ENCODE measurements around the gene TCF15. TPM values are rescaled to one million over a fixed set of nuclear protein-coding genes. Genes with fewer than 3 reads are reported as not detected.

Gene TCF15
- polyA plus RNA-seq, 2 of the 4 experiments (the other 2 are of a cell fraction): not detected

DNA sequence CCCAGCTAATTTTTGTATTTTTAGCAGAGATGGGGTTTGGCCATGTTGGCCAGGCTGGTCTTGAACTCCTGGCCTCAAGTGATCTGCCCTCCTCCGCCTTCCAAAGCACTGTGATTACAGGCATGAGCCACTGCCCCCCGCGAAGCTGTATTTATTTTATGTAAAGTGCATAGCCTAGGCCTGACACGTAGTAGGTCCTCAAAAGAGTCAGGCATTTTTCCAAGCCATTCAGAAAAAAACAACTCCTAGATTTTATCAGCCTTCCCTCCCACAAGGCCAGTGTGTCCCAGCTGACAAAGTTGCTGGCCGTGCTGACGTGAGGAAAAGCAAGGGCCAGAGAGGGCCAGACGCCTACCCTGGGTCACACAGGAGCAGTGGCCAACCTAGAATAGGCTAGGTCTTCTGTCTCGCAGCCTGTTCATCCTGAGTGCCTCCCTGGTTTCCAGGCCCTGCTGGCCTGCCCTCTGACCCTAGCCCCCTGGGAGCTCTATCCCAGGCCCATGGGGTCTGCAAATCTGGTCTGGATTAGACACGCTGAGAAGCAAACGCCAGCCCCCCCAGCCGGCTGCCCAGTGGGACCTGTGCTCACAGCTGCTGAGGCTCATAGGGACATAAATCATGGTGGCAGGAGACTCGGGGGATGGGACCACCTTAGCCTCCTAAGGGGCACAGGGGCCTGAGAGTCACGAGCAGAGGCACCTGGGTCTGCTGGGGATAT lies 11.8 kb downstream of the TCF15 start:
- FAIRE-seq: no peak
- WGBS (ENCODE audit: missing lambda C conversion rate): 75% methylated on average over 11 of the region's 13 CpGs
- Histone ChIP-seq H3K9me3 (no peaks in the 10 kb centered on the region), H3K4me1 (no peaks in the 10 kb centered on the region), H3K4me3 (no peak overlapping the region), H3K4me2 (no peak overlapping the region), H3K27ac (no peak overlapping the region)
- CTCF ChIA-PET: interaction anchor here (1.4 to 1.9 kb wide), 2 partner anchors 13 to 47 kb away, joined by 7 to 9 read pairs; no protein-coding TSS in a partner anchor
- no peak for TF ChIP-seq EHF (CRISPR knock-in tag; IDR thresholded peaks at IDR 0.05)
- no peak for TF ChIP-seq RARB (CRISPR knock-in tag; IDR thresholded peaks at IDR 0.05)
- no peak for TF ChIP-seq SREBF2 (IDR thresholded peaks at IDR 0.05)
- TF ChIP-seq, protein P1, sequence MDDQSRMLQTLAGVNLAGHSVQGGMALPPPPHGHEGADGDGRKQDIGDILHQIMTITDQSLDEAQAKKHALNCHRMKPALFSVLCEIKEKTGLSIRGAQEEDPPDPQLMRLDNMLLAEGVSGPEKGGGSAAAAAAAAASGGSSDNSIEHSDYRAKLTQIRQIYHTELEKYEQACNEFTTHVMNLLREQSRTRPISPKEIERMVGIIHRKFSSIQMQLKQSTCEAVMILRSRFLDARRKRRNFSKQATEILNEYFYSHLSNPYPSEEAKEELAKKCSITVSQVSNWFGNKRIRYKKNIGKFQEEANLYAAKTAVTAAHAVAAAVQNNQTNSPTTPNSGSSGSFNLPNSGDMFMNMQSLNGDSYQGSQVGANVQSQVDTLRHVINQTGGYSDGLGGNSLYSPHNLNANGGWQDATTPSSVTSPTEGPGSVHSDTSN (IDR thresholded peaks at IDR 0.05): no peak
- no peak for TF ChIP-seq ZNF302 (CRISPR knock-in tag; IDR thresholded peaks at IDR 0.05)
- TF ChIP-seq NR3C1 (IDR thresholded peaks at IDR 0.05): no peak
- TF ChIP-seq FOXS1 (CRISPR knock-in tag; IDR thresholded peaks at IDR 0.05): no peak
- TF ChIP-seq, protein P2, sequence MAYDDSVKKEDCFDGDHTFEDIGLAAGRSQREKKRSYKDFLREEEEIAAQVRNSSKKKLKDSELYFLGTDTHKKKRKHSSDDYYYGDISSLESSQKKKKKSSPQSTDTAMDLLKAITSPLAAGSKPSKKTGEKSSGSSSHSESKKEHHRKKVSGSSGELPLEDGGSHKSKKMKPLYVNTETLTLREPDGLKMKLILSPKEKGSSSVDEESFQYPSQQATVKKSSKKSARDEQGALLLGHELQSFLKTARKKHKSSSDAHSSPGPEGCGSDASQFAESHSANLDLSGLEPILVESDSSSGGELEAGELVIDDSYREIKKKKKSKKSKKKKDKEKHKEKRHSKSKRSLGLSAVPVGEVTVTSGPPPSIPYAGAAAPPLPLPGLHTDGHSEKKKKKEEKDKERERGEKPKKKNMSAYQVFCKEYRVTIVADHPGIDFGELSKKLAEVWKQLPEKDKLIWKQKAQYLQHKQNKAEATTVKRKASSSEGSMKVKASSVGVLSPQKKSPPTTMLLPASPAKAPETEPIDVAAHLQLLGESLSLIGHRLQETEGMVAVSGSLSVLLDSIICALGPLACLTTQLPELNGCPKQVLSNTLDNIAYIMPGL (CRISPR knock-in tag; IDR thresholded peaks at IDR 0.05; ENCODE audit: borderline replicate concordance): no peak
- TF ChIP-seq MYC (IDR thresholded peaks at IDR 0.05; ENCODE audit: borderline replicate concordance, low read length): no peak
- TF ChIP-seq RAD21 (conservative IDR thresholded peaks at IDR 0.05 in 1 of 2, IDR thresholded peaks at IDR 0.05 in 1 of 2): no peak
- no peak for ATAC-seq
- POLR2A ChIA-PET: no interaction called here
- no peak for DNase-seq (ENCODE audit: low read depth in 1 of 2, low spot score in 1 of 2)

DNA sequence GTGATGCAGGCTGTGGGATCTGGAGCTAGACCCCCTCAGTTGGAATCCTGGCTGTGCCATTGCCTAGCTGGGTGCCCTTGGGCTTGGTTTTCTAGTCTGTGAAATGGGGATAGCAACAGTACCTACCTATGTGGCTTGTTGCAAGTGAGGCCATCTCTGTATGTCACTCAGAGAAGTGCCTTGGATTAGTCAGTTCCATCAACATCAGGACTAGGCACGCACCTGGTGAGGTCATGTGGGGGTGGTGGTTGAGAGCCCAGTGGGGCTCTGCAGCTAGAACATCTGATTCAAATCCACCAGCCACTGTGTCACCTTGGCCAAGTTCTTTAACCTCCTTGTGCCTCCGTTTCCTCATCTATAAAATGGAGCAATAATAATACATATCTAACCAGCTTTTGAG lies 12.5 kb downstream of the TCF15 start:
- DNase-seq (ENCODE audit: low read depth in 1 of 2, low spot score in 1 of 2) (no peak), FAIRE-seq (no peak), ATAC-seq (no peak)
- Histone ChIP-seq H3K4me1 (no peaks in the 10 kb centered on the region), H3K27ac (no peak overlapping the region), H3K4me2 (no peak overlapping the region), H3K9me3 (no peaks in the 10 kb centered on the region), H3K4me3 (no peak overlapping the region)
- ChIA-PET POLR2A (no interaction called here), CTCF (interaction anchor here (0.8 to 1.9 kb wide), 5 partner anchors 14 to 47 kb away, joined by 3 to 9 read pairs (median 3); no protein-coding TSS in a partner anchor)
- WGBS (ENCODE audit: missing lambda C conversion rate): 72% methylated on average over 2 of the region's 2 CpGs
- TF ChIP-seq NFE2L2 (conservative IDR thresholded peaks at IDR 0.05; ENCODE audit: low read length) (no peak), NPAS2 (CRISPR knock-in tag; IDR thresholded peaks at IDR 0.05; ENCODE audit: borderline replicate concordance) (no peak), CTCF (IDR thresholded peaks at IDR 0.05) (no peak), HOXA7 (CRISPR knock-in tag; IDR thresholded peaks at IDR 0.05) (no peak), EHF (CRISPR knock-in tag; IDR thresholded peaks at IDR 0.05) (no peak), MAZ (IDR thresholded peaks at IDR 0.05; ENCODE audit: borderline replicate concordance, low read depth, low read length) (no peak), HDAC2 (IDR thresholded peaks at IDR 0.05) (no peak)
- TF ChIP-seq, protein P2 (CRISPR knock-in tag; IDR thresholded peaks at IDR 0.05; ENCODE audit: borderline replicate concordance): no peak
- TF ChIP-seq, protein P3, sequence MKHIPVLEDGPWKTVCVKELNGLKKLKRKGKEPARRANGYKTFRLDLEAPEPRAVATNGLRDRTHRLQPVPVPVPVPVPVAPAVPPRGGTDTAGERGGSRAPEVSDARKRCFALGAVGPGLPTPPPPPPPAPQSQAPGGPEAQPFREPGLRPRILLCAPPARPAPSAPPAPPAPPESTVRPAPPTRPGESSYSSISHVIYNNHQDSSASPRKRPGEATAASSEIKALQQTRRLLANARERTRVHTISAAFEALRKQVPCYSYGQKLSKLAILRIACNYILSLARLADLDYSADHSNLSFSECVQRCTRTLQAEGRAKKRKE (CRISPR knock-in tag; IDR thresholded peaks at IDR 0.05; ENCODE audit: low read depth): no peak
- TF ChIP-seq, protein P4, sequence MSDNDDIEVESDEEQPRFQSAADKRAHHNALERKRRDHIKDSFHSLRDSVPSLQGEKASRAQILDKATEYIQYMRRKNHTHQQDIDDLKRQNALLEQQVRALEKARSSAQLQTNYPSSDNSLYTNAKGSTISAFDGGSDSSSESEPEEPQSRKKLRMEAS (IDR thresholded peaks at IDR 0.05): no peak
